IMR-90 (cell line): ENCODE measurements around the gene ADAP1.

Experiments used
- BHLHE40 ChIP-seq: fragments of 150-350 bp; IDR thresholded peaks from 2 replicates; pipeline ENCODE4 v1.6.1; 2016; ENCODE audit warnings: mild to moderate bottlenecking, low read depth, low read length
- CEBPB ChIP-seq: IDR thresholded peaks from 2 replicates; pipeline ENCODE4 v1.6.1; 2012; ENCODE audit warnings: low read depth, low read length, improper control_type of control experiment
- FOS ChIP-seq: fragments of 150-350 bp; IDR thresholded peaks from 2 replicates; pipeline ENCODE4 v1.6.1; 2016; ENCODE audit warnings: low read depth, low read length
- MAFK ChIP-seq: IDR thresholded peaks from 2 replicates; pipeline ENCODE4 v1.6.1; 2012; ENCODE audit warnings: low read depth, low read length, improper control_type of control experiment
- MAZ ChIP-seq: IDR thresholded peaks from 2 replicates; pipeline ENCODE4 v1.6.1; 2012; ENCODE audit warnings: low read depth, mild to moderate bottlenecking, low read length, improper control_type of control experiment, moderate library complexity, borderline replicate concordance
- MXI1 ChIP-seq: IDR thresholded peaks from 2 replicates; pipeline ENCODE4 v1.6.1; 2012; ENCODE audit warnings: low read depth, mild to moderate bottlenecking, low read length, moderate library complexity, borderline replicate concordance
- NFE2L2 ChIP-seq: fragments of 150-350 bp; IDR thresholded peaks from 2 replicates; pipeline ENCODE4 v1.6.1; 2016; ENCODE audit warnings: low read depth, mild to moderate bottlenecking, low read length
- POLR2A ChIP-seq: IDR thresholded peaks from 2 replicates; pipeline ENCODE4 v1.6.1; 2012; ENCODE audit warnings: mild to moderate bottlenecking, low read depth, low read length
- RAD21 ChIP-seq: IDR thresholded peaks from 2 replicates; pipeline ENCODE4 v1.6.1; 2012; ENCODE audit warnings: low read length, improper control_type of control experiment
- RFX5 ChIP-seq: IDR thresholded peaks from 2 replicates; pipeline ENCODE4 v1.8.0; 2012; ENCODE audit warnings: low read depth, mild to moderate bottlenecking, low read length, moderate library complexity
- SMC3 ChIP-seq: fragments of 150-350 bp; IDR thresholded peaks from 2 replicates; pipeline ENCODE4 v1.6.1; 2016; ENCODE audit warnings: low read depth, mild to moderate bottlenecking, antibody characterized with exemption, low read length, moderate library complexity
- TF ChIP-seq, protein P1 (sequence below): conservative IDR thresholded peaks from 2 replicates; pipeline ENCODE4 v1.5.1; 2012; ENCODE audit warnings: mild to moderate bottlenecking, low read depth, low read length, improper control_type of control experiment
- TF ChIP-seq, protein P2 (sequence below): fragments of 150-350 bp; IDR thresholded peaks from 2 replicates; pipeline ENCODE4 v1.6.1; 2017; ENCODE audit warnings: mild to moderate bottlenecking, antibody characterized with exemption, low read length, low read depth
- TF ChIP-seq, protein P3 (sequence below): fragments of 150-350 bp; IDR thresholded peaks from 2 replicates; pipeline ENCODE4 v1.6.1; 2016; ENCODE audit warnings: low read depth, mild to moderate bottlenecking, low read length, moderate library complexity, borderline replicate concordance

DNA sequence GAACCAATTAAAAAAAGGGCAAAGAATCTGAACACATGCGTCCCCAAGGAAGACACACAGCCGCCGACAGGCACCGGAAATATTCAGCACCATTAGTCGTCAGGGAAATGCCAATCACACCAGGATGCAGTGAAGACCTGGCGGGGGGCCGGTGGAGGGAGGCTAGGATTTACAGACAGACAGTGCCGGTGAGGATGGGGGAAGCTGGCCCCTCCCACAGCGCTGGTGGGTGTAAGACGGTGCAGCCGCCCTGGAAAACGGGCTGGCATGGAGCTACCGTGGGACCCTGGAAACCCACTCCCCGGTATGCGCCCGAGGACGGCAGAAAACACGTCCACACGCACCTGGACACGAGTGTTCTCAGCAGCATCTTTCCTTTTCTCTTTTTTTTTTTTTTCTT, 4.8 kb upstream of the ADAP1 start:
- TF ChIP-seq, protein P1, sequence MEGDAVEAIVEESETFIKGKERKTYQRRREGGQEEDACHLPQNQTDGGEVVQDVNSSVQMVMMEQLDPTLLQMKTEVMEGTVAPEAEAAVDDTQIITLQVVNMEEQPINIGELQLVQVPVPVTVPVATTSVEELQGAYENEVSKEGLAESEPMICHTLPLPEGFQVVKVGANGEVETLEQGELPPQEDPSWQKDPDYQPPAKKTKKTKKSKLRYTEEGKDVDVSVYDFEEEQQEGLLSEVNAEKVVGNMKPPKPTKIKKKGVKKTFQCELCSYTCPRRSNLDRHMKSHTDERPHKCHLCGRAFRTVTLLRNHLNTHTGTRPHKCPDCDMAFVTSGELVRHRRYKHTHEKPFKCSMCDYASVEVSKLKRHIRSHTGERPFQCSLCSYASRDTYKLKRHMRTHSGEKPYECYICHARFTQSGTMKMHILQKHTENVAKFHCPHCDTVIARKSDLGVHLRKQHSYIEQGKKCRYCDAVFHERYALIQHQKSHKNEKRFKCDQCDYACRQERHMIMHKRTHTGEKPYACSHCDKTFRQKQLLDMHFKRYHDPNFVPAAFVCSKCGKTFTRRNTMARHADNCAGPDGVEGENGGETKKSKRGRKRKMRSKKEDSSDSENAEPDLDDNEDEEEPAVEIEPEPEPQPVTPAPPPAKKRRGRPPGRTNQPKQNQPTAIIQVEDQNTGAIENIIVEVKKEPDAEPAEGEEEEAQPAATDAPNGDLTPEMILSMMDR = no peak
- TF ChIP-seq MAFK = no peak
- TF ChIP-seq RFX5 = no peak
- TF ChIP-seq CEBPB = no peak
- TF ChIP-seq, protein P2, sequence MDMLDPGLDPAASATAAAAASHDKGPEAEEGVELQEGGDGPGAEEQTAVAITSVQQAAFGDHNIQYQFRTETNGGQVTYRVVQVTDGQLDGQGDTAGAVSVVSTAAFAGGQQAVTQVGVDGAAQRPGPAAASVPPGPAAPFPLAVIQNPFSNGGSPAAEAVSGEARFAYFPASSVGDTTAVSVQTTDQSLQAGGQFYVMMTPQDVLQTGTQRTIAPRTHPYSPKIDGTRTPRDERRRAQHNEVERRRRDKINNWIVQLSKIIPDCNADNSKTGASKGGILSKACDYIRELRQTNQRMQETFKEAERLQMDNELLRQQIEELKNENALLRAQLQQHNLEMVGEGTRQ = no peak
- TF ChIP-seq NFE2L2 = no peak
- TF ChIP-seq POLR2A = no peak
- no peak for TF ChIP-seq MXI1
- no peak for TF ChIP-seq BHLHE40
- TF ChIP-seq RAD21 = no peak
- TF ChIP-seq, protein P3, sequence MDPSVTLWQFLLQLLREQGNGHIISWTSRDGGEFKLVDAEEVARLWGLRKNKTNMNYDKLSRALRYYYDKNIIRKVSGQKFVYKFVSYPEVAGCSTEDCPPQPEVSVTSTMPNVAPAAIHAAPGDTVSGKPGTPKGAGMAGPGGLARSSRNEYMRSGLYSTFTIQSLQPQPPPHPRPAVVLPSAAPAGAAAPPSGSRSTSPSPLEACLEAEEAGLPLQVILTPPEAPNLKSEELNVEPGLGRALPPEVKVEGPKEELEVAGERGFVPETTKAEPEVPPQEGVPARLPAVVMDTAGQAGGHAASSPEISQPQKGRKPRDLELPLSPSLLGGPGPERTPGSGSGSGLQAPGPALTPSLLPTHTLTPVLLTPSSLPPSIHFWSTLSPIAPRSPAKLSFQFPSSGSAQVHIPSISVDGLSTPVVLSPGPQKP = no peak
- TF ChIP-seq SMC3 = no peak
- TF ChIP-seq MAZ = no peak
- TF ChIP-seq FOS = no peak
